ENCODE results near the gene CFD.
"Not testable (repeated sequence)": the region's sequence is repeated elsewhere in the genome, so short reads cannot be mapped to it uniquely, and the experiment has no call there.

Gene CFD

DNA sequence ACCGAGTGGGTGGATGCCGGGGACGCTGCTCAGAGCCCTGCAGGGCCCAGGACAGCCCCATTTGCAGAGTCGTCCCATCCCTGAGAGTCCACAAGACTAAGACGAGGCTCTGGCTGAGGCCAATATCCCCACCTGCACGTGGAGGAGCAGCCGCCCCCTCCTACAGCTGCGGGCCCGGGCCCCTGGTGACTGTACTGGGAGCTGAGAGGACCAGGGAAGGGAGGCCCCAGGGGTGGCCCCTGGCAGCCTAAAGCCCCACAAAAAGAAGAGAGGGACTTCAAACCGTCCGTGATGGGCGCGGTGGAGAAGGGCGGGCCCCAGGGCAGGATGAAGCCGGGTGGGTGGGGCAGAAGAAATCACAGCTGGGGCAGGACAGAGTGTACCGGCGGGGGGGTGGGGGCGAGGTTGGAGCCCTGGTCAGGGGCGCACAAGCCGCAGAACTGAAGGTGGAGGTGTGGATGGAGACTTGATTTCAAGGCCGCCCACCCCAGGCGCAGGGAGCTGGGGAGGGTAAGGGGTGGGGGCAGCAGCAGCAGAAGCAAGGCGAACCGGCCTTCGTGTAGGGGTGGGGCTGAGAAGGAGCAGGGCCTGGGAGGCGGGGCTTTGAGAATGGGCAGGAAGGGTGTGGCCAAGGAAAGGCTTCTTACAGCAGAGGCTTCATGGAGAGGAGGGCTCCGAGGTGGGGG lies 12.9 kb downstream of the CFD start:
- peak; percentile 85 to 88 for DNase-seq

GRCh38 chr19:873084-873483 lies 13.6 kb downstream of the CFD start:
- peak; percentile 79 to 81 for DNase-seq

DNA sequence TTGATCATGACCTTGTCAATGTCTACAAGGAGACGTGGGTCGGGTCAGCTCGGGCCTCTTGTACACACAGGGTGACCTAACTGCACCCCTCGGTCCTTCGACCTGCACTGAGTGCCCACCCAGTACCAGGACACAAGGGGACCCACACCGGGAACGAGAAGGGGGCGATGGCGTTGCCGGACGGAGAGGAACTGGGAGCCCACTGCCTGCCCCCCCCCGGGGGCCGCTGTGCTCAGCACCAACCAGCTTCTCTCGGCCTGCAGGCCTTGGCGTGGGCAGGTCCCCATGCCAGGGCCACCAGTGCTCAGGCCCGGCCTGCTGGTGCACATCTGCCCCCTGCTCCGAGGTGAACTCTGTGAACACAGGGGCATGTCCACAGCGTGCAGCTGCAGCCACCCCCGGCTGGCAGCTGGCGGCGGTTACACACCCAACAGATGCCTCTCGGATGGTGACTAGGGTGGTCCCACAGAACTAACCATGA lies 14.1 kb downstream of the CFD start:
- no peak for DNase-seq

DNA sequence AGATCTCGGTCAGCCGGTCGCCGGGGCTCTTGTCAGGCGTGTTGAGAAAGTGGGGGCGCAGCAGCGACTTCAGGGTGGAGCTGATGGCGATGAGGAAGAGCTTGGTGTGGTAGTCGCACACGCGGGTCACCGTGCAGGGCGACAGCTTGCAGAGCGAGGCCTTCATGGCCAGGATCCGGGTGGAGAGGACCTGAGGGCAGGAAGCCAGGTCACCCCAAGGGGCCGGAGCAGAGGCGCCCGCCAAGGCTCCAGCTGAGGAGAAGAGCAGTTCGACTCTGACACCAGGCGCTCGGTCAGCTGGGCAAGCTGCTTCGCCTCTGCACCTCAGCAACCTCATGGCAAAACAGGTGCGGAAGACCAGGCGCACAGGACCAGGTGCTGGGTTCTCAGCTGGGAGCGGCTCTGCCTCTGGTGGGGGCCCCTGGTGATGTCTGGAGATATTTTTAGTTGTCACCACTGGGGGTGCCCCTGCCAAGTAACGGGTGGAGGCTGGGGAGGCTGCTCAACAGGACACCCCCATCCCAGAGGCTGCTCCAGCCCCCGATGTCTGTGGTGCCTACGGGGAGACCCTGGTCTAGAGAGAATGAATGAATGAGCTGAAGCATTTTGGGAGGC lies 15.9 kb downstream of the CFD start:
- no peak for DNase-seq

DNA sequence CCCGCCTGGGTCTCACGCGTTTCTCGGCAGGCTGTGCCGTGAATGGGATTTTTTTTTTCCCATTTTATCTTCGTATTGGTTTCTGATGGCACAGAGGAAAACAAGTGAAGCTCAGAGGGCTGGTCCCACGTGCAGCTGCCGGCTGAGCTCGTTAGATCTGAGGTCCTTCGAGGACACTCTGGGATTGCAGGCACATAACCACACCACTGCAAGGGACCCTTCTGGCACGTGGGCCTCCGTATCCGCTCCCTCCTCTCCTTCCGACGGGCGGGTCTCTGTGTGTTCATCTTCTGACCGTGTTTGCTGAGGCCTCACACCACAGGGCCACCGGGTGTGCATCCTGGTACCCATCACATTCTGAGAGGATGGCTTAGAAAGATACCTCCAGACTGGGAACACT lies 16.6 kb downstream of the CFD start:
- no peak for DNase-seq

DNA sequence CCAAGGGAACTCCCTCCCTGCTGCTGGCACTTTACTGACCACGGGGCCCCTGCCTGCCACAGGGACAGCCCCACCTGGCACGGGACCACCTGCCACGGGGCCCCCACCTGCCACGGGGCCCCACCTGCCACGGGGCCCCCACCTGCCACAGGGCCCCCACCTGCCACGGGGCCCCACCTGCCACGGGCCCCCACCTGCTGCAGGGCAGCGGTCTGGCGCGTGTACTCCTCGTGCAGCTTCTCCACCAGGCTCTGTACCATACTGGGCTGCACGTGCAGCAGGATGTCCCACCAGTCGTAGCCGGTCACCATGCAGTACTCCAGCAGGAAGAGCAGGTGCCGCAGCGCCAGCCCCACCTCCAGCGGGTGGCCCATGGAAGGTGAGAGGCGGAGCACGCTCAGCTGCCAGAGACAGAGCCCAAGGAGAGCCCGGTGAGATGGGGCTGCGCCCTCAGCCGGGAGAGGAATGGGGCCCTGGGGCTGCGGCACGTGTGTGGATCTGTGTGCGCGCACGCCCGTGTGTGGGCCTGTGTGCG lies 17.4 kb downstream of the CFD start:
- DNase-seq, result no peak

DNA sequence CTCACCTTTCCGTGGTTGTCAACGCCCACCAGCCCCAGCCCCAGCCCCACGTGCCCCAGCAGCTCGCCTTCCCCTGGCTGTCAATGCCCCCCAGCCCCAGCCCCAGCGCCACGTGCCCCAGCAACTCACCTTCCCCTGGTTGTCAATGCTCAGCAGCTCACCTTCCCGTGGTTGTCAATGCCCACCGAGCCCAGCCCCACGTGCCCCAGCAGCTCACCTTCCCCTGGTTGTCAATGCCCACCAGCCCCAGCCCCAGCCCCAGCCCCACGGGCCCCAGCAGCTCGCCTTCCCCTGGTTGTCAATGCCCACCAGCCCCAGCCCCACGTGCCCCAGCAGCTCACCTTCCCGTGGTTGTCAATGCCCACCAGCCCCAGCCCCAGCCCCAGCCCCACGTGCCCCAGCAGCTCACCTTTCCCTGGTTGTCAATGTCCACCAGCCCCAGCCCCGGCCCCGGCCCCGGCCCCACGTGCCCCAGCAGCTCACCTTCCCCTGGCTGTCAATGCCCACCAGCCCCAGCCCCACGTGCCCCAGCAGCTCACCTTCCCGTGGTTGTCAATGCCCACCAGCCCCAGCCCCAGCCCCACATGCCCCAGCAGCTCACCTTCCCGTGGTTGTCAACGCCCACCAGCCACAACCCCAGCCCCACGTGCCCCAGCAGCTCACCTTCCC lies 18.7 kb downstream of the CFD start:
- DNase-seq, result not testable (repeated sequence)

GRCh38 chr19:878751-879561 lies 19.5 kb downstream of the CFD start:
- not testable (repeated sequence) for DNase-seq

DNA sequence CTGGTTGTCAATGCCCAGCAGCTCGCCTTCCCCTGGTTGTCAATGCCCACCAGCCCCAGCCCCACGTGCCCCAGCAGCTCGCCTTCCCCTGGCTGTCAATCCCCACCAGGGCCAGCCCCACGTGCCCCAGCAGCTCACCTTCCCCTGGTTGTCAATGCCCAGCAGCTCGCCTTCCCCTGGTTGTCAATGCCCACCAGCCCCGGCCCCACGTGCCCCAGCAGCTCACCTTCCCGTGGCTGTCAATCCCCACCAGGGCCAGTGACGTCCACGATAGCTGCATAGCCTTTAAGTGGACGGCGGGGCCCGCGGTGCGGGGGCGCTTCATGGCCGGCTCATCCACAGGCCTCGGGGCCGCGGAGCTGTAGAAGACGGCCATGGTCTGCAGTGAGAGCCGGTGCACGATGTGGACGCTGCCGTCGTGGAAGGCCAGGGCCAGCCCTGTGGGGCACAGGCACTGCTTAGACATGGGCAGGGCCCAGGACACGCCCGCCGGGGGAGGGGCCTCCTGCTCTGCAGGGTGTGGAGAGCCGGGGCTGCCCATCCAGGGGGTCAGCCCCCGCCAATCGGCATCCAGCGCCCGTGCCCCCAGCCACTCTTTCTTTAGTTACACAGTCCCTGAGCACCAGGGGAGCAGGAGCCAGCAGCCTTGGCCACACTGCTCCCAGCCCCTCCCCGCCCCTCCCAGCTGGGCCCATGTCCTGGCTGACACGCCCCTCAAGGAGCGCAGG lies 20.4 kb downstream of the CFD start:
- DNase-seq, result no peak

- DNase-seq, result no peak
Measured at GRCh38 chr19:881385-882071, 22.1 kb downstream of the CFD start.

DNA sequence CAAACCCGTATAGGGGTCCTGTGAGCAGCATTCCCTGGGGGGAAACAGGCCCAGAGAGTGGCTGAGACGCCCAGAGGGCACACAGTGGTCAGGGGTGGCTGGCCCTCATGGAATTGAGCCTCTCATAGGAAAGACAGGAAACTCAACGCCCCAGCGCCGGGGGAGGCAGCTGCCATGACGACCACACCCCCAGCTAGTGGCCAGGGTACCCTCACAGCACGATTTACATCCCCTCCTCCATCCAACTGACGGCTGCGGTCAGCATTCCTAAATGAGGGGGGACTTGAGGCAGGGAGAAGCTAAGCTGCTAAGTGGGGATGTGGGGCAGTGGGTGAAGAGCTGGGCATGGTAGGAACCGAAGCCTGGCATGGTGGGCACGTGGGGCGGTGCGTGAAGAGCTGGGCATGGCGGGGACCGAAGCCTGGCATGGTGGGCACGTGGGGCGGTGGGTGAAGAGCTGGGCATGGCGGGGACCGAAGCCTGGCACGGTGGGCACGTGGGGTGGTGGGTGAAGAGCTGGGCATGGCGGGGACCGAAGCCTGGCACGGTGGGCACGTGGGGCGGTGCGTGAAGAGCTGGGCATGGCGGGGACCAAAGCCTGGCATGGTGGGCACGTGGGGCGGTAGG lies 23.5 kb downstream of the CFD start:
- no peak for DNase-seq

DNA sequence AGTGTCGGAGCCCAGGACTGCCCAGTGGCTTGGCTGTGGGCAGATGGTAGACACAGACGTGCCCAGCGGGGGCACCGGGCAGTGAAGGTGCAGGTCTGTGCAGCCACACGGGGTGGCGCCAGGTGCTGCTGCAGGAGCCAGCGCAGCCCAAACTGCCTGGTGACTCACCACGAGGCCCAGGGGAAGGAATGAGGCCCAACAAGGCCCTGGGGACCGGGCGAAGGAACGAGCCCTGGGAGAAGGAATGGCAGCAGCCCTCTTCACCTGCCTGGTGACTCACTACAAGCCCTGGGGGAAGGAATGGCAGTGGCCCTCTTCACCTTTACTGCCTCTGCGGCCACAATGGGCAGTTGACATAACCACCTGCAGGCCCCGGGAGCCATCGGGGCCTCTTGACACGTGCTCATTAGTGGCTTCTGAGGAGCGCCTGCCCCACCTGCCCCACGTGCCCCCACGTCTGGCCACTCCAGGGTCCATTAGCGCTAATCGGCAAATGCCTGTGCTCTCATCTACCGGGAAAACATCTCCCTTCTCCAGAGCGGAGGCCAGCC lies 24.3 kb downstream of the CFD start:
- no peak for DNase-seq

DNA sequence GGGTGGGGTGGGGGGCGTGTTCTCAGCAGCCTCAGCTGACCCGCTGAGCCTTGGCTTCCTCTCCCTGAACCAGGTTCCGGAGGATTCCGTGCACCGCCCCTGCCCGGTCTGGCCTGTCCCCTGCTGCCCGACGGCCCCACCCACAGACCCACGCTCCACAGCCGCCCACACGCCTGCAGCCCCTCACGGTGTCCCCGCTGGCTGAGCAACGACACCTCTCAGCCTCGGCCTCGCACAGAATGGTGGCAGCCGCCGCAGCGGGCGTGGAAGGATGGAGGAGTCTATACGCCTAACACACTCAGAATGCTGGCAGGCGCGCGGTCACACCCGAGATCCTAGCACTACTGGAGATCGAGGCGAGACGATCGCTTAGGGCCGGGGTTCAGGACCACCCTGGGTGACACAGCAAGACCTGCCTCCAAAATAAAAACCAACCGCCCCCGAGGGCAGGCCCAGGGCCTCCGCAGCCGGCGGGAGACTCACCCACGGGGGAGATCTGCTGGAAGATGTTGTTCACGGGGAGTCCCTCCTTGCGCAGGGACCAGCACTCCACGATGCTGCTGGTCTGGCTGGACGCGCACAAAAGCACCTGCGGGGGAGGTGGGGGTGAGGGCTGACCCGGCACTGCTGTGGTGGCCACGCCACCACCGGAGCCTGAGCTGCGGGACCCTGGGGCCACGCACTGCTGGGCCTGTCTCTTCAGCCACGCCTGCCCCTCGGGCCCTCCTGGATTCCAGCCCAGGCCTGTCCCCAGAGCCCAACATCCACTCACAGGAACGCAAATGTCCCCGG lies 25.2 kb downstream of the CFD start:
- no peak for DNase-seq

DNA sequence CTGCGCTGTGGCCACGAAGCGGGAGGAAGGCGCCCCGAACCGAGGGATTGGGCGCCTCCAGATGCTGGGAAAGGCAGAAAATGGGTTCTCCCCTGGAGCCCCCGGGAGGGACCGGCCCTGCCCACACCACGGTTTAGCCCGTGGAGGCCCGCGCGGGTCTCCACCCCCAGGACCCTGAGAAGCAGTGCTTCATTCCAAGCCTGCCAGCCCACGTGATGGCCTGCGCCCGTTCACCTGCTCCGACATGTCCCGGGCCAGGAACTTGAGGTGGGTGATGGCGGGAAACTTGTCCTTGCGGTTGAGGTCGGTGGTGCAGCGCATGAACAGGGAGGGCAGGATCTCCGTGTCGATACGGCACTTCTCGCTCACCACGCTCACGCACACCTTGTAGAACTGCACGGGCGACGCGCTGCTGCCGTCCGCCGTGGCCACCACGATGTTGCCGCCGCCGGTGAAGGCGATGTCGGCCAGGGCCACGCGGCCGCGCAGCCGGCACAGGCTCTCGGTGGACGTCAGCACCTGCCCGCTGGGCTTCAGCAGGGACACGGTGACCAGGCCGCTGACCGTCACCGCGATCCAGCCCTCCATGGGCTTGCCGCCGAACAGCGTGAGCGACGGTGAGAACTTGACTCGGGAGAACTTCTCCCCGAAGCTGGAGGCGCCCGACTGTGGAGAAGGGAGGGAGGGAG lies 26.2 kb downstream of the CFD start:
- no peak for DNase-seq

GRCh38 chr19:887072-887471 lies 27.6 kb downstream of the CFD start:
- DNase-seq, result no peak

- DNase-seq, result no peak
Measured at GRCh38 chr19:887599-887998, 28.1 kb downstream of the CFD start.

- DNase-seq, result peak; percentile 62 to 65
Measured at GRCh38 chr19:888581-889385, 29.3 kb downstream of the CFD start.

DNA sequence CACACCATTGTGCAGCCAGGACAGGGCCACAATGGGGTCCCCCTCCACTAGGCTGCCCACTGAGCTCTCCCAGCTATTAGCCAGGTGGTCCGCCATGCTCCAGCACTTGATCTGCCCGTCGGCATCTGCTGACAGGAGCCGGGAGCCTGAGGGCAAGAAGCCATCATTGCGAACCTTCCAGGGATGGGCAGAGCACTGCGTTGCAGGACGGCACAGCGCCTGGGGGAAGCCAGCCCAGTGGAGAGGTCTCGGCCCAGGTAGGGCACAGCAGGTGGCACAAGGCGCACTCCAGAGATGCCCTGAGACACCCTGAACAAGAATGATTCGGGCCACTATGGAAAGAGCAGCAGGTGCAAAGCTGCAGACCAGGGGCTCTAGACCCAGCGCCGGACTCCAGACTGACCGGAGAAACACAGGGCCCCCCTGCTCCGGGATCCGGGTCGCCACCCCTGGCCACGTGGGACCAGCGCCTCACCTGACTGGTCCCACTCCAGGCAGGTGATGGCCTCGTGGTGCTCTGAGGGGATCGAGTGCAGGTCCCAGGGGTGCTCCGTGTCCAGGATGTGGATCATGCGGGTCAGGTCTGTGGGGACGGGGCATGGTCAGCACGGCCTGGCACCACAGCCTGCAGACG lies 30.3 kb downstream of the CFD start:
- DNase-seq, result no peak
